HL-60 (cell line): ENCODE data around the gene CXCL8.

Experiments
- DNase-seq, 2 experiments: peaks; one replicate each; pipeline ENCODE4 v3.0.0-alpha.2; 2010 to 2020; ENCODE audit warnings: low read depth in 1 of 2, low spot score in 1 of 2
- H3K27ac ChIP-seq: fragments of 250-450 bp; sonication (Bioruptor Pico); replicated peaks from 2 replicates; pipeline ENCODE4 v1.5.1; 2020; ENCODE audit warnings: mild to moderate bottlenecking, moderate library complexity
- H3K27me3 ChIP-seq: fragments of 250-450 bp; sonication (Bioruptor Pico); 2 replicates; pipeline ENCODE4 v1.5.1; 2021; ENCODE audit warnings: mild to moderate bottlenecking, moderate library complexity; ENCODE audit not compliant: insufficient read depth, poor library complexity, severe bottlenecking
- H3K4me3 ChIP-seq: replicated peaks from 2 replicates; pipeline ENCODE4 v1.5.1; 2011; ENCODE audit warnings: mild to moderate bottlenecking, control low read depth, low read length; ENCODE audit not compliant: insufficient read depth
- GABPA ChIP-seq: IDR thresholded peaks from 2 replicates; pipeline ENCODE4 v1.6.1; 2012; ENCODE audit warnings: low read depth
- POLR2AphosphoS5 ChIP-seq: IDR thresholded peaks from 2 replicates; pipeline ENCODE4 v1.6.1; 2012; ENCODE audit warnings: low read depth
- SPI1 ChIP-seq: IDR thresholded peaks from 2 replicates; pipeline ENCODE4 v1.6.1; 2012; ENCODE audit warnings: low read depth, mild to moderate bottlenecking, borderline replicate concordance
- TF ChIP-seq, protein P1 (sequence below): IDR thresholded peaks from 2 replicates; pipeline ENCODE4 v1.6.1; 2012; ENCODE audit warnings: low read depth; ENCODE audit not compliant: insufficient replicate concordance
- TF ChIP-seq, protein P2 (sequence below): IDR thresholded peaks from one replicate; pipeline ENCODE4 v1.5.1; 2011; ENCODE audit warnings: low read length, control low read depth, inconsistent platforms; ENCODE audit not compliant: insufficient read depth

CXCL8 gene

DNA sequence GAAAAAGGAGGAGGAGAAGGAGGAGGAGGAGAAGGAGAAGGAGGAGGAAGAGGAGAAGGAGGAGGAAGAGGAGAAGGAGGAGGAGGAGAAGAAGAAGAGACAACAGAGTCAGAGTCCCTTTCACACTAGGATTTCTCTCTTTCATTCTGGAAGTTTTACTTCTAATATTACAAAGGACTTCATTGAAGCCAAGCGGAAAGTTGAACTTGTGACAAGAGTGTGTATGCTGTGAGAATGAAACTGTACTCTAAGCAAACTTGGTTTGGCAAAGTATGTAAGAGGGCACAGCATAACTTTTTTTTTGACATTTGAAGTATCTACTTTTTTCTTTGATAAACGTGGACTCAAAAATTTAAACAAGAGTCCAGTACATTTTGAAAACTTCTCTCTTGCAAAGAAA, 48.0 kb downstream of the CXCL8 start:
- Histone ChIP-seq H3K27me3 (no peaks in the 10 kb centered on the region), H3K4me3 (no peak overlapping the region), H3K27ac (no peak overlapping the region)
- no peak for TF ChIP-seq POLR2AphosphoS5
- TF ChIP-seq, protein P1, sequence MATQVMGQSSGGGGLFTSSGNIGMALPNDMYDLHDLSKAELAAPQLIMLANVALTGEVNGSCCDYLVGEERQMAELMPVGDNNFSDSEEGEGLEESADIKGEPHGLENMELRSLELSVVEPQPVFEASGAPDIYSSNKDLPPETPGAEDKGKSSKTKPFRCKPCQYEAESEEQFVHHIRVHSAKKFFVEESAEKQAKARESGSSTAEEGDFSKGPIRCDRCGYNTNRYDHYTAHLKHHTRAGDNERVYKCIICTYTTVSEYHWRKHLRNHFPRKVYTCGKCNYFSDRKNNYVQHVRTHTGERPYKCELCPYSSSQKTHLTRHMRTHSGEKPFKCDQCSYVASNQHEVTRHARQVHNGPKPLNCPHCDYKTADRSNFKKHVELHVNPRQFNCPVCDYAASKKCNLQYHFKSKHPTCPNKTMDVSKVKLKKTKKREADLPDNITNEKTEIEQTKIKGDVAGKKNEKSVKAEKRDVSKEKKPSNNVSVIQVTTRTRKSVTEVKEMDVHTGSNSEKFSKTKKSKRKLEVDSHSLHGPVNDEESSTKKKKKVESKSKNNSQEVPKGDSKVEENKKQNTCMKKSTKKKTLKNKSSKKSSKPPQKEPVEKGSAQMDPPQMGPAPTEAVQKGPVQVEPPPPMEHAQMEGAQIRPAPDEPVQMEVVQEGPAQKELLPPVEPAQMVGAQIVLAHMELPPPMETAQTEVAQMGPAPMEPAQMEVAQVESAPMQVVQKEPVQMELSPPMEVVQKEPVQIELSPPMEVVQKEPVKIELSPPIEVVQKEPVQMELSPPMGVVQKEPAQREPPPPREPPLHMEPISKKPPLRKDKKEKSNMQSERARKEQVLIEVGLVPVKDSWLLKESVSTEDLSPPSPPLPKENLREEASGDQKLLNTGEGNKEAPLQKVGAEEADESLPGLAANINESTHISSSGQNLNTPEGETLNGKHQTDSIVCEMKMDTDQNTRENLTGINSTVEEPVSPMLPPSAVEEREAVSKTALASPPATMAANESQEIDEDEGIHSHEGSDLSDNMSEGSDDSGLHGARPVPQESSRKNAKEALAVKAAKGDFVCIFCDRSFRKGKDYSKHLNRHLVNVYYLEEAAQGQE, result no peak
- no peak for TF ChIP-seq GABPA
- TF ChIP-seq SPI1, result no peak
- TF ChIP-seq, protein P2, sequence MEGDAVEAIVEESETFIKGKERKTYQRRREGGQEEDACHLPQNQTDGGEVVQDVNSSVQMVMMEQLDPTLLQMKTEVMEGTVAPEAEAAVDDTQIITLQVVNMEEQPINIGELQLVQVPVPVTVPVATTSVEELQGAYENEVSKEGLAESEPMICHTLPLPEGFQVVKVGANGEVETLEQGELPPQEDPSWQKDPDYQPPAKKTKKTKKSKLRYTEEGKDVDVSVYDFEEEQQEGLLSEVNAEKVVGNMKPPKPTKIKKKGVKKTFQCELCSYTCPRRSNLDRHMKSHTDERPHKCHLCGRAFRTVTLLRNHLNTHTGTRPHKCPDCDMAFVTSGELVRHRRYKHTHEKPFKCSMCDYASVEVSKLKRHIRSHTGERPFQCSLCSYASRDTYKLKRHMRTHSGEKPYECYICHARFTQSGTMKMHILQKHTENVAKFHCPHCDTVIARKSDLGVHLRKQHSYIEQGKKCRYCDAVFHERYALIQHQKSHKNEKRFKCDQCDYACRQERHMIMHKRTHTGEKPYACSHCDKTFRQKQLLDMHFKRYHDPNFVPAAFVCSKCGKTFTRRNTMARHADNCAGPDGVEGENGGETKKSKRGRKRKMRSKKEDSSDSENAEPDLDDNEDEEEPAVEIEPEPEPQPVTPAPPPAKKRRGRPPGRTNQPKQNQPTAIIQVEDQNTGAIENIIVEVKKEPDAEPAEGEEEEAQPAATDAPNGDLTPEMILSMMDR, result no peak
- DNase-seq, result no peak
